HG03354 (cell line): ENCODE results near the gene RASGRF2.

ENCODE experiments used
- ATAC-seq: cut with Tn5 transposase; IDR thresholded peaks from one replicate; pipeline ENCODE4 v1.9.1; 2021; ENCODE audit warnings: mild to moderate bottlenecking; ENCODE audit not compliant: unreplicated experiment, poor library complexity, severe bottlenecking

The RASGRF2 gene

DNA sequence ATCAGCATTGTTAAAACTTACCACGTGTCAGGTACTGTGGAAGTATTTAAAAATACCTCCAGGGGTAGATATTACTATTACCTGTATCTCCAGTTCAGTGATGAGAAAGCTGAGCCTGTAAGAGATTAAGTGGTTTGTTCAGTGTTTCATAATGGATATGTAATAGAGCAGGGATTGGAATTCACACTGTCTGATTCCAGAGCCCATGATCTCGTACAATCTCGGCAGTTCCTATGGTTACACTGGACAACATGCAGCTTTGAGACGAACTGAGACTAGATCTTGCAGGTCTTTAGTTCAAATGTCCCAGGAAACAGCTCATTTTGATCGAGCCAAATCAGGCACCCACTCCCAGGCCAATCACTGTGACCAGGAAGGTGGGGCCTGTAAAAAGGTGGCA, 8.8 kb upstream of the RASGRF2 start:
- ATAC-seq: no peak

DNA sequence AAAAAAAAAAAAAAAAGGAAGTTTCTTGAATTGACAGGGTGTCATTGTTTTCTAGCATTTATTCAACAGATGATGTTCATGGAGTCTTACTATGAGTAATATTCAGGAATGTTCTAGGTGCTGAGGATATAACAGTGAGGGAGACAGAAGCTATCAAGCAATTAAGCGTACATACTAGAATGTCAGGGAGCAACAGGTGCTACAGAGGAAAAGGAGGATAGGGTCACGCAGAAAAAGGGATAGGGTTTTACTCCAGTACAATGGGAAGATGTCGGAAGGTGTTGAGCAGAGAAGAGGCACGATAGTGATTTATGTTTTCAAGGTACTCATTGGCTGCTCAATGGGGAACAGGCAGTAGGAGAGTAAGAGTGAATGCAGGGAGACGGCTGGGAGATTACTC, 6.6 kb upstream of the RASGRF2 start:
- ATAC-seq: no peak

DNA sequence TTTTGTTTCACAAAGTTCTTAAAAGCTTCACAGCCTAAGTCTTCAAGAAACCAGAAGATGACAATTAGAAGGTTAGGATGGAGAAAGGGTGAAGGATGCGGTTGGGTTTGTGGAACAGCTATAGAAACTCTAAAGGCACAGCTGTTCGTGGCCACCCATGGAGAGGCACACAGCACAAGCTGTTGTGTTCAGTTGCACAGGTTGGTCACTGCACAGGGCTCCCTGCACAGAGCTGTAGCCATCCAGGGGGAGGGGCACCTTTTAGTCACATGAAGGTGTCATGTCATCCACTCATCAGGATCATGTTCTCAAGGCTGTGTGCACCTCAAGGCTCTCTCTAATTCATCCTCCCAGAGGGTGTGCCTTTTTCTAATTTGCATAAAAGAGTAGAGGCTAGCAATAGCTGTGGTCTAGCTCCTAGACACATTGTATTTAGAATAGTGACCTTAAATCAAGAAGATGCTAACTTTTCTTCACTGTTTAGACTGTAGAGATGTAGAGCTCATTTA, 5.0 kb upstream of the RASGRF2 start:
- no peak for ATAC-seq

DNA sequence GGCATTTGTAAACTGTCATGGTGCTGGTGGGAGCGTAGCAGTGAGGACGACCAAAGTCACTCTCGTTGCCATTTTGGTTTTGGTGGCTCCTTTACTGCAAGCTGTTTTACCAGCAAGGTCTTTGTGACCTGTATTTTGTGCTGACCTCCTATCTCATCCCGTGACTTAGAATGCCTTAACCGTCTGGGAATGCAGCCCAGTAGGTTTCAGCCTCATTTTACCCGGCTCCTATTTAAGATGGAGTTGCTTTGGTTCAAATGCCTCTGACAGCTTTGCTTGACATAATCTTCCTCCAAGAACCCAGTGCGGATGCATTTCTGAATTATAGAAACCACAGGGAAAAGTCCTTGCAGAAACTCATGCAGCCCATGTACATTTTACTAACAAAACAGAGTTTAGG, 3.9 kb upstream of the RASGRF2 start:
- ATAC-seq: no peak

DNA sequence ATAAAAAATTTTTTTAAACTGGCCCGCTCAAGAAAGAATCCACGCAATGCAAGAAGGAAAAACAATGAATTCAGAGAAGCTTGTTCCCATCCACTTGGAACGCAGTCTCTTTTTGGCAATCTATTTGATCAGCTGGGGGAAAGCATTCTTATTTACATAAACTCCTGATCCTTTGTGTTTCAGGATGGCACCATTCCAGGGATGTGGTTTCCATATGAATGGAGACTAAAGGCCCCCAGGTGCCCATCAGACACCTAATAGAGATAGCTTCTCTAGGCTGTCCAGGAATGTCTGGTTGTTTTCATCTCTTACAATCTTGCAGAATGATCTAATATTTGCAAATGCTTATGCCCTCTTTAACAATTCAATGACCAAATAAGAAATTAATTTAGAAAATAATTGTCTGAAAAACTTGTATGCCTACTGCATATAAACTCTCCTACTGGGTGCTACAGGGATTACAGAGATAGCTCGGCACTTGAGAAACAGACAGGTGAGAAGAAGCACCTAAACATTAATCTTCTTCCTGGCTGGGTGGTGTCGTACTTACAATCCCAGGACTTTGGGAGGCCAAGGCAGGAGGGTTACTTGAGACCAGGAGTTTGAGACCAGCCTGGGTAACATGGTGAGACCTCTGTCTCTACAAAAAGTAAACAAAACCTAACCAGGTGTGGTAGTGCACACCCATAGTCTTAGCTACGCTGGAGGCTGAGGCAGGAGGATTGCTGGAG, 3.0 kb upstream of the RASGRF2 start:
- no peak for ATAC-seq

DNA sequence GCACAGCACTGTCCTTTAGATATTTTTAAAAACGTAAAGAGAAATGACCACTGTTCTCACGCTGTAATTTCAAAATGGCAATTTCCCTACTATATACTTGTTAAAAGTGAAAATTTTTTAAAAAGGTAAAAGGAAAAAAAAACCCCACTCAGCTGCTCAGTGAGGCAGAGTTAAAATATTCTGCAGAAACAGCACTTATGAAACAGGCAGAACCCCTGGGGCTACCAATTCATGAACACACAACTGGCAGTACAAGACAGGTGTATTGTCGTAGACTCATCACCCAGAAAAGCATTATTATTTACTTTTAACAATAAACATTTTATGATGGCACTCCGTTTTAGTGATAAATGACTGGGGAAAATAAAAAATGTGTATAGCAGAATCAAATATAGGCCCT, 1.5 kb upstream of the RASGRF2 start:
- ATAC-seq: no peak

DNA sequence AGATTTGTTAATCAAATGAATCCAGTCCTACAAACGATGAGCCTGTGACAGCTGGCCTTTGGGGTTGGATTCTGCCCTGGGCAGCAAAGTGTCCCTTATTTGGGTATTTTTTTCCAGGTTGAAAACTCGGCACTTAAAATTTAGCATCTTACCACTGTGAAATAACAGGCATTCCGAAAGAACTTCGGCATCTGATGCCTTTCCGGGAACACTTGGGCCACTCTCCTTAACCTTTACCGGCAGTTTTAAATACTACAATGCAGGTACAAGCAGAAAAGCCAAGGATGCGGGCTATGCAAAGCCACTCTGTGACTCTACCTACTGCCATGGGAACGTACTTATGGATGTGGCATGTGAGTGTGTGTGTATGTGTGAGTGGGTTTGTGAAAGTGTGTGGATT, 1.0 kb upstream of the RASGRF2 start:
- no peak for ATAC-seq

DNA sequence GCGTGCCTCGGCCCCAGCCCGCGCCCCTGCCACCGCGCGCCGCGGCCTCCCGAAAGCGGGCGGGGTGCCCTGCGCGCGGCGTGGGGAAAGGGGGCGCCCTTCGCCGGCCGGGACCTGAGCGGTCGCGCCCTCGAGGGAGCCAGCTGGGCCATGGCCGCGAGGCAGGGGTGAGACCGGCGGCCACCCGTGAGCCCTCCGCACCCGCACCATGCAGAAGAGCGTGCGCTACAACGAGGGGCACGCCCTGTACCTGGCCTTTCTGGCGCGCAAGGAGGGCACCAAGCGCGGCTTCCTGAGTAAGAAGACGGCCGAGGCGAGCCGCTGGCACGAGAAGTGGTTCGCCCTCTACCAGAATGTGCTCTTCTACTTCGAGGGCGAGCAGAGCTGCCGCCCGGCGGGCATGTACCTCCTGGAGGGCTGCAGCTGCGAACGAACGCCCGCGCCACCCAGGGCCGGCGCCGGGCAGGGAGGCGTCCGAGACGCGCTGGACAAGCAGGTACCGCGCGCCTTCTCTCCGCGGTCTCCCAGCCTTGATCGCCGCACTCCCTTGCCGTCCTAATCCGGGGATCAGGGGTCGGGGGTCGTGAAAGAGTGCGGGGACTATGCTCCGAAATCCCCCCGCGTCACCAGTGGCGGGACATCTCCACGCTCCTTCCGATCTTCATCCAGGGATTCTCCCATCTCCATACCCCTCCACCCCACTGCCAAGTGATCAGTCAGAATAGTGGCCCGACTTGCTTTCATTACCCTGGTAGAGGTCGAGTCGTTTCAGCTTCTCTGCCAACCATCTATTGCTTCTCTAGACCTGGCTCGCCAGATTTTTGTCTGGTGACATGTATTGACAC, 590 bp downstream of the RASGRF2 start:
- no peak for ATAC-seq

DNA sequence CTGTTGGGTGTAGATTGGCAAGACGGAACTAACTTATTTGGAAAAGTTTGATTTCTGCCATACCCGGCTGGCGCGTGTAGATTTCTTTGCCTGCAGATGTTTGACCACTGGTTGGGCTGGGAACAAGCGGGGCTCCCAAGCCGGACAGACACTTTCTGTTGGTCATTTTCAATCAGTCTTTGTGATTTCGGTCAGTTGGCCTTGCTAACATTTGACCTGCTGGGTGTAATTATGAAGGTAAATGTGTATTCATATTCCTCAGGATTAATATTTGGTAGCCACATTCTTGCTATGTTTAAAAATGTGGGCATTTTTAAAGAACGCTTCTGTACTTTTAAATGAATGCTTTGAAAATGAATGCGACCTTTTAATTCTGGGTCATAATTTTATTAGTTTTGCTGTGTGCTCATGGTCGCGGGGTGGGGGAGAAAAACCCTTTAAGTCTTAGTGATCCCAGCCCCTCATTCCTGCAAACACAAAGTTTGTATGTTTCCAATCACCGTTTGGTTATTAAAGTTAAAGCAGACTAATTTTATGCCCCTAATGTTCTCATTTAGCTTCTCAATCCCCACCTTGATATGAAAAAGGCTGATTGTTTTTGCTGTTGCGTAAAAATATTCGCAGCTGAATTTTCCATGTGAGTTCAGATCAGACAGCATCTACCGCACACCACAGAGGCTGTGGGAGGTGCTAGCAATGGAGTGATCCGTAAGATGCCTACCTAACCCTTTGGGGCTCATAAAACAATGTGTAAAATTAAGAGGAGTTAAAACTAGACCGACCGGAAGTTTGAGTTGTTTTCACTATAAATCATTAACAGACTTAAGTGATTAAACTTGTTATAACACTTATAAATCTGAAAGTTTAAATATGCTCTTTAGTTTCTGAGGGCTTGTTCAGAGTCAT, 1.5 kb downstream of the RASGRF2 start:
- ATAC-seq: no peak

DNA sequence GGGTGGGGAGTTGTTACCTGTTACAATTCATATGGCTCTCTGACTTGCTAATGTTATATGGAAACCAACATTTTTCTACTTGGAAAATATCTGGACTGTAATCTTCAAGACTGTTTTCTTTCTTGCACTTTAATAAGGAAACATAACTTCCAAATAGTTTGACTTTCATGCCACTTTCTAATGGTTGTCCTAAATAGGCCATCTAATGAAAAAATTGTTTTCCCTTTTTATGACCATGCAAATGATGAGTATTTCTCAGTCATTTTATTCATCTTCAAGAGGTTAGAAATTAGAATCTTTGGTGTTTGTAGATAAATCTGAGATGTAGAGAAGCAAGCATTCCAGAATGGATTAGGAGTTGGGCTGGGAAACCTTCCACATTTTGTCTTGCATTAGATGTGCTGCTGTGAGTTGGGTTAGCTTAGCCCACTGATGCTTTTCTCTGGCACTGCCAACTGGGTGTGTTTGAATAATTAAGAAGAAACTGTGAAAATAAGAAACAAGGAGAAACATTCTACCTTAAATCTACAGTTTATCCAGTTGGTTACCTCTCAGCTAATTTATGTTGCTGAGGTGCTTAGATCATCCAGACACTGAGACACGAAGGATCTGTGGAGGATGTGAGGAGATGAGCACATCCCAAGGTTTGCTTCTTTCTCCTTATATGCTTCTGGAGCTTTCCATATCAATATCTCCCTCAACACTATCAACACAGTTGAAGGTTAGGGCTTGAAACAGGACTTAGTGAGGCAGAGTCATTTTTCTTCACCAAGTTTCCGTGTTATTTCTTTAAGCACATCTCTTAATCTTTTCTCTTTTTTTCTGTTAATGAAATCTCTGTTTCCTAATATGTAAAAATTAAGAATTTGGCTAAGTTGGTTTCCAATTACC, 2.7 kb downstream of the RASGRF2 start:
- ATAC-seq: no peak

DNA sequence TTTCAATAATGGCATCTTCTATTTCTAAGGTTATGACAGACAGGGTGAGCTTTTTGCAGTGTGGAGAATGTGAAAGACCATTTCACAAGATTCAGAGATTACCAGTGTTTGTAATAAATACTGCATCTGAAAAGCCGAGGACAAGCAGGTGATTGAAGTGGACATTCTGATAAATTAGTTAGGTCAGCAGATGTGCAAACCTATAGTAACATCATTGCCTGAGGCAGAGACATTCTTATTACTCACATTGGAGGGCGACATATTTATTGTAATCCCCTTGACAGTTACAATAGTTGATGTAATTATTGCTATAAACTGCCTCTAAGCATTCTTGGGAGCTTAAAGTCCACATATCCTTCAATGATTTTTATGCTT, 3.3 kb downstream of the RASGRF2 start:
- no peak for ATAC-seq

DNA sequence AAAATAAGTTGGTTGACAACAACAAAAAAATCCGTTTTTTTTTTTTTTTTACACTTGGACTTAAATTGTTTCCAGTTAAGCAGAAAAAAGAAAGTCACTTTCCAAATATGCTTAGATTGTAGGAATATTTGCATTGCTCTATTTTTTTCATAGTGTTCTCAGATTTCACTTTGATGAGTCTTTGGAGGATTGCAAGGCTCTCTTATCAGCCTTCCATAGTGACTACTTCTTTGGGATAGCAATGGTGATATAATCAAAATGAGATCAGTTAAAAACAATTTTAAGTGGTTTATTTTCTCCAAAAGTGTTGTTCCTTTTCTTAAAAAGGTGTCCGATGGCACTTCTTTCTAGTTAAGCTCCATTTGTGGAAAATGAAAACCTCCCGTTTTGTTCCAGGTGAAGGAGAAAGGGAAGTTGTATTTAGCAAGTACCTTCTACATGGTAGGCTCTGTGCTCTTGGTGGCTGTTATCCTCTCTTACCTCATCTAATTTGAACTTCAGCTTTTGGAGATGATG, 3.9 kb downstream of the RASGRF2 start:
- no peak for ATAC-seq

DNA sequence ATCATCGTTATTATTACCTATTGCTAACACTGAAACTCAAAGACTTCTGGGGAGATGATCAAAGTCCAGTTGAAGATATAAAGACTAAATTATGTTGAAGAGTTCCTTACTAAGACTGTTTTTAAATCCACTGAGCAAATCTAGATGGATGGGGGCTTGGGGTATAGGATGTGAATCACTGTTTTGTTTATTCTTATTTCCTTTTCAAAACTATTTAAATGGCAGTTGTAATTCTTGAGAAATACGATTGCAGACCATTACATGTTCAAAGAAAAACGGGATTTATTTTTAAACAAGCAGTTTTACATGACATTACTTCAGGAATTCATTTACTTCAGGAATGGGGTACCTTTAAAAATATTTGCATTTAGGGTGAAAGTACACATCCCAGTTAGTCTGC, 4.3 kb downstream of the RASGRF2 start:
- ATAC-seq: no peak

DNA sequence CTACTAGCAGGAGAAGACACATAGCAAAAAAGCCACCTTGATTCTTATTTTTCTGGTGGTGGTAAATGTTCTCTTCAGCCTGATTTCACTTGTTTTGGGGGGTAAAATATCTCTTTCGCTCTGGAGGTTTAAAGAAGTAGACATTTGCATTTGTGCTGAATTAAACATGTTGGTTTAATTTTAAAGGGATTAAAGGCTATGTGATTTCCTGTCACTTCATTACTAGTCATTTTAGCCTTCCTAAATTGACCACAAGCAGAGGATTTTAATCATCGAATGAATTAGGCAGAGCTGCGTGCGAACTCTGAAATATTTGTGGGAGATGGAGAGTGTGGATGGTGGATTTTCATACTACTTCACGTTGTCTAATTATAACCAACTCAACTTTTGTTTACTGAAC, 4.8 kb downstream of the RASGRF2 start:
- ATAC-seq: no peak

DNA sequence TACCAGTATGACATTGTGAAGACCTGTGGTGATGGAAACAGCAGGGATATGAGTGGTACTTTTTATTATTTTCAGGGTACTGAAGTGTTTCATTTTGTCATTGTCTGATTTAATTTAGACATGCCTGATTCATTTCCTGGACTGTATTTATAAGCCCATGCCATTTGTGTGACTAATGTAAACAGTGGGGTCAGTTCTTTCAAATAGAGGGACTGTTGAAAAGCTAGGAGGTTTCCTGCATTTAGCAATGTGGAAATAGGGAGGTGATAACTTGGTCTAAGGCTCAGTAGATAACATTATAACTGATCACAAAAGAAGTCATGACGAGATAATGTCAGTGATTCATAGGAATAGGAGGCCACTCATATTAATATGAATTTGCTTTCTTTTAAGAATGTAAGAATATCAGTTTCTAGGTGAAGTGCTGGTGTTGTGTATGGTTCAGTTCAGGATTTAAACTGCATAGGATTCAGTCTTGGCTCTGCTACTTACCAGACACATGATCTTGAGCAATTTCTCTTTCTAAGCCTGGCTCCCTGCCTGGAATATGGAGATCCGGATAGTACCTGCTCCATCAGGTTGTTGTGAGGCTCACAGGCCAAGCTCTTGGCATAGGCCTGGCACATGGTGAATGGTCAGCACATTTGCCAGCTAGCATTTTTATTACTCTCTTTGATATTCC, 7.5 kb downstream of the RASGRF2 start:
- no peak for ATAC-seq

DNA sequence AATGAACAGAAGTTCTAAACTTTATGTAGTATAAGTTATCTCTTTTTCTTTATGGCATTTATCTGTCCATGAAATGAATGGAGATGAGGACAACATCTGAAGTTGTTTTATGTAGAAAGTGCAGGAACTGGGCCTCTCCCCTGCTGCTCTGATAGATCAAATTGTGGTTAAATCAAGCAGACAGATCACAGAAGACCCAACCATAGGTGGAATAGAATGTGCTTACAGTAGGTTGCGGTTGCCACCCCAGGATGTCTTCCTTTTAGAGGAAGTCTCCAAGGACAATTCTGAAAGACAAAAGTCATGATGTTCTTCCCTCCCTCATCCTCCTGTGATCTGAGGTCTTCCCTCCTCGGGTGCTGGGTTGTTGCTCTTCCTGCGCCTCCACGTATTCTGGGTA, 12.9 kb downstream of the RASGRF2 start:
- ATAC-seq: no peak

DNA sequence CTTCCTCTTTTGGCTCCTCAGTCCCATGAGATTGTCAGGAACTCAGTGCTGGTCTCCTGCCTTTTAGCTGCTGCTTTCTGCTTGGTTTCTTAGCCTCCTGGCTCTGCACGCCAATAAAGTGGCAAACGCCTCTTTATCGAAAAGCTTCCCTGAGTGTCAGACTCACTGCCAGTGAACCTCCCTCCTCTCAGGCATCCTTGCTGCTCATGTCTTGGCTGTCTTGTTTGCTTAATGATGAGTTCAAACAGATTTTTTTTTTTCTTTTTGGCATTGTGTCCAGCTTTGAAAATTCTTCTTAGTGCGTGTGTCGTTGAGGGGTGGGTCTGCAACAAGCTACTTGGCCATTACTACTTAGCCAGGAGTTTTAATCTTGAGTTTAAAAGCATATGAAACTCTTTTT, 14.9 kb downstream of the RASGRF2 start:
- ATAC-seq: no peak

DNA sequence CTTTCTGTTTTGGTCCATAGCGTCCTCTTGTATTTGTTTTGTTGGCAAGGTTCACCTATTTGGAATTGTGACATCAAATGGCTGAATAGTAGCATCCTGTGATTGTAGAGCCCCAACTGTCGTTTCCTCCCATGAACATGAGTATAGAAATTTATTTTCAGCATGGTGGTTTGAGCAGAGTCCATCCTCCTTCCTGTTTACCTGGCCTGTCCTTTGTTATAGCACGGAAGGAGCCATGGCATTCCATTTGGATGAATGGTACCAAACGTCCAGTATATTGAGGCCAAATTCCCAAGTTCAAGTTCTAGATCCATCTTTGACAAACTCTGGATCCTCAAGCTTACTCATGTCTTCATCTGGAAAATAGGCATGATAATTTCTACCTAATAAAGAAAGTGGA, 16.8 kb downstream of the RASGRF2 start:
- ATAC-seq: no peak

DNA sequence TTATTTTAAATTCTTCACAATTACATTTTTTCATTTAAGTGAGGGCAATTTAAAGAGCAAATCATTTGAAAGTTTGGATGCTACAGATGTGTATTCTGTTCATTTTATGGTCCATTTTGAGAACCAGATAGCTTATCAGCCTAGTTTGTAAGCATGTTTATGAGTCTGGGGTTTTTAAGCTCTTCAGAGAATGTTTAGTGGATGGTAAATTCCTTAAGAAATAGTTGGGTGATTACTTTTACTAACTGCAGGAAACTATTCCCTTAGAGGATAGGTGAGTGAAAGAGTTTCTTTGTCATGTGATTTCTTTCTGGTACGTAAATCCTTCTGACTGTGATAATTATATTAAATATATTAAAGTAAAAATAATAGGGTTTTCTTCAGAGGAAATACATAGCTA, 17.6 kb downstream of the RASGRF2 start:
- no peak for ATAC-seq
